GM21737 (cell line): ENCODE results near the gene SPRED2.
"Not testable (repeated sequence)": the region's sequence is repeated elsewhere in the genome, so short reads cannot be mapped to it uniquely, and the experiment has no call there.

ENCODE experiments used
- ATAC-seq: cut with Tn5 transposase; IDR thresholded peaks from one replicate; pipeline ENCODE4 v1.9.1; 2021; ENCODE audit warnings: mild to moderate bottlenecking, moderate library complexity; ENCODE audit not compliant: unreplicated experiment

The SPRED2 gene

GRCh38 chr2:65349863-65350262, 82.5 kb downstream of the SPRED2 start:
- ATAC-seq: no peak

GRCh38 chr2:65347913-65348312, 84.5 kb downstream of the SPRED2 start:
- no peak for ATAC-seq

- no peak for ATAC-seq
Measured at GRCh38 chr2:65345631-65346030, 86.8 kb downstream of the SPRED2 start.

GRCh38 chr2:65344689-65345088, 87.7 kb downstream of the SPRED2 start:
- no peak for ATAC-seq

- no peak for ATAC-seq
Measured at GRCh38 chr2:65344182-65344581, 88.2 kb downstream of the SPRED2 start.

GRCh38 chr2:65343386-65343785, 89.0 kb downstream of the SPRED2 start:
- no peak for ATAC-seq

- ATAC-seq: no peak
Measured at GRCh38 chr2:65340898-65341681, 91.3 kb downstream of the SPRED2 start.

- ATAC-seq: no peak
Measured at GRCh38 chr2:65339648-65340047, 92.8 kb downstream of the SPRED2 start.

- not testable (repeated sequence) for ATAC-seq
Measured at GRCh38 chr2:65338830-65339495, 93.4 kb downstream of the SPRED2 start.

GRCh38 chr2:65337915-65338314, 94.5 kb downstream of the SPRED2 start:
- not testable (repeated sequence) for ATAC-seq

GRCh38 chr2:65334714-65335113, 97.7 kb downstream of the SPRED2 start:
- ATAC-seq: no peak

GRCh38 chr2:65331336-65332025, 100.9 kb downstream of the SPRED2 start:
- no peak for ATAC-seq

GRCh38 chr2:65329525-65329924, 102.9 kb downstream of the SPRED2 start:
- no peak for ATAC-seq

GRCh38 chr2:65326276-65326675, 106.1 kb downstream of the SPRED2 start:
- ATAC-seq: no peak

GRCh38 chr2:65325066-65325465, 107.3 kb downstream of the SPRED2 start:
- ATAC-seq: no peak

- no peak for ATAC-seq
Measured at GRCh38 chr2:65320946-65321345, 111.5 kb downstream of the SPRED2 start.

GRCh38 chr2:65320042-65320725, 112.2 kb downstream of the SPRED2 start:
- ATAC-seq: peak; percentile 46

- no peak for ATAC-seq
Measured at GRCh38 chr2:65319674-65320041, 112.7 kb downstream of the SPRED2 start.

GRCh38 chr2:65319072-65319673, 113.2 kb downstream of the SPRED2 start:
- ATAC-seq: no peak

GRCh38 chr2:65317841-65318240, 114.6 kb downstream of the SPRED2 start:
- ATAC-seq: no peak

GRCh38 chr2:65317351-65317750, 115.0 kb downstream of the SPRED2 start:
- ATAC-seq: not testable (repeated sequence)
